Measurements from ENCODE around the gene SLC27A3. TPM values are rescaled to one million over a fixed set of nuclear protein-coding genes. Genes with fewer than 3 reads are reported as not detected.

SLC27A3 gene
- total and polyA plus RNA-seq, 7 donors, result 3.5 to 15.6 (median 5.2) TPM

DNA sequence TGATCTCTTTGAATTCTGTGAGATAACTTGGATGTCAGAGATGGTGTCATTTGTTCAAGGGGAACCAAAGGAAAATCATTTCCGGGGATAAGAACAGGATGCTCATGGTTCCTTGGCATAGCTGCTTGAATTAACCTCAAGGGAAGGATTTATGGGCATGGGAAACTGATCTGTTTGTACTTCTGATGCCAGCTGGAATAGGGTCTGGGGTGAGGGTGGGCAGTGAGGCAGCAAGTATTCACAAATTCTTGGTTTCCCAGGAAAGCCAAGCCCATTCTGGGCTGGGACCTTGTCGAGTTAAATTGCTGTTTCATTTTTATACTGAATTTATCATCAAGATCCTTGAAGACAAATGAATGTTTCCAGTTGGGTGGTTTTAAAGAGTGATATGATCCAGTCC is 33.2 kb upstream of the SLC27A3 start:
- 41 to 53% (median 45%) methylated on average over 2 of the region's 2 CpGs for WGBS, 3 donors
- no peak for DNase-seq
- intact Hi-C loops (cut with DNase I), result loop anchor here in 1 of 2 donors (10.0 kb wide), 2 partner anchors 167 to 227 kb away; no protein-coding TSS in a partner anchor
- TF ChIP-seq, protein P1, sequence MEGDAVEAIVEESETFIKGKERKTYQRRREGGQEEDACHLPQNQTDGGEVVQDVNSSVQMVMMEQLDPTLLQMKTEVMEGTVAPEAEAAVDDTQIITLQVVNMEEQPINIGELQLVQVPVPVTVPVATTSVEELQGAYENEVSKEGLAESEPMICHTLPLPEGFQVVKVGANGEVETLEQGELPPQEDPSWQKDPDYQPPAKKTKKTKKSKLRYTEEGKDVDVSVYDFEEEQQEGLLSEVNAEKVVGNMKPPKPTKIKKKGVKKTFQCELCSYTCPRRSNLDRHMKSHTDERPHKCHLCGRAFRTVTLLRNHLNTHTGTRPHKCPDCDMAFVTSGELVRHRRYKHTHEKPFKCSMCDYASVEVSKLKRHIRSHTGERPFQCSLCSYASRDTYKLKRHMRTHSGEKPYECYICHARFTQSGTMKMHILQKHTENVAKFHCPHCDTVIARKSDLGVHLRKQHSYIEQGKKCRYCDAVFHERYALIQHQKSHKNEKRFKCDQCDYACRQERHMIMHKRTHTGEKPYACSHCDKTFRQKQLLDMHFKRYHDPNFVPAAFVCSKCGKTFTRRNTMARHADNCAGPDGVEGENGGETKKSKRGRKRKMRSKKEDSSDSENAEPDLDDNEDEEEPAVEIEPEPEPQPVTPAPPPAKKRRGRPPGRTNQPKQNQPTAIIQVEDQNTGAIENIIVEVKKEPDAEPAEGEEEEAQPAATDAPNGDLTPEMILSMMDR (IDR thresholded peaks at IDR 0.05), result no peak
- Histone ChIP-seq H3K4me3 (no peak overlapping the region), H3K36me3 (ENCODE audit: insufficient read depth in 1 of 2, low read depth in 1 of 2) (peaks cover 24 to 81% of the 10 kb centered on the region in 2 donors), H3K27ac (no peak overlapping the region), H3K9me3 (no peaks in the 10 kb centered on the region), H3K4me1 (no peaks in the 10 kb centered on the region), H3K27me3 (ENCODE audit: insufficient read depth in 3 of 3, low read length in 2 of 3) (no peaks in the 10 kb centered on the region)
- ATAC-seq, result no peak

DNA sequence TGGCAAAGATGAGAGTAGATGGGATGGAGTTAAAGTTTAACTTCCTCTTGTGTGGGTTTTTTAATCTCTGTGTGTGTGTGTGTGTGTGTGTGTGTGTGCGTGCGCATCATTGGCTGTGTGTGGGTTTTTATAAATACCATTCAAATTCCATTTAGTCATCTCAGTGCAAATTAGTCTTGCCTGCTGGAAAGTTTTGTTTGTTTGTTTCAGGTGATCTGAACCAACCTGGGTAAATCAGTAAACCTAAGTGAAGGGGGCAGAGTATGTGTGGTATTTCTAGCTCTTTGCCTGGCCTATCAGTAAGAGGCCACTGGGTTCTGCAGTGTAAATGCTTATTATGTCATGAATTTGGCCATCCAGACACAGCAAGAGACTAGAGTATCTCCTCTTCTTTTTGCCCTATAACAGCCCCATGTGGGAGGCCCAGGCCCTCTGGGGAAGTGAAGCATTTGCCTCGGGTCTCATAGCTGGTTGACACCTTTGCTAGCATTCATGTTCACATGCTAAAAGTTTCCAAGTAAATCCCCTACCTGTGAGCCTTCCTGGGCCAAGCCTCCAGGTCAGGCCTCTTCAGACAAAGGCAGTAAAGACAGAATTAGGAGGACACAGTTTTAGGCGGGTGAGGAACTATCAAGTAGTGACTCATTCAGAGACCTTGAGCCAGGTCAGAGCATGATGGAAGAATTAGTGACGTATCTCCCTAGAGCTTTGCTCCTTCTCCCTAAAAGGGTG is 32.6 kb upstream of the SLC27A3 start:
- intact Hi-C loops (cut with DNase I), result loop anchor here in 1 of 2 donors (10.0 kb wide), 2 partner anchors 168 to 228 kb away; no protein-coding TSS in a partner anchor
- WGBS, 3 donors, result 71 to 77% (median 75%) methylated on average over 5 of the region's 5 CpGs
- no peak overlapping the region for H3K27ac ChIP-seq
- no peak overlapping the region for H3K4me3 ChIP-seq
- peaks cover 30 to 87% of the 10 kb centered on the region in 2 donors for H3K36me3 ChIP-seq (ENCODE audit: insufficient read depth in 1 of 2, low read depth in 1 of 2)
- TF ChIP-seq, protein P1 (IDR thresholded peaks at IDR 0.05), result no peak
- no peak for ATAC-seq
- H3K9me3 ChIP-seq, result no peaks in the 10 kb centered on the region
- H3K4me1 ChIP-seq, result peaks cover 1% of the 10 kb centered on the region
- DNase-seq, result no peak
- no peaks in the 10 kb centered on the region for H3K27me3 ChIP-seq (ENCODE audit: insufficient read depth in 3 of 3, low read length in 2 of 3)

DNA sequence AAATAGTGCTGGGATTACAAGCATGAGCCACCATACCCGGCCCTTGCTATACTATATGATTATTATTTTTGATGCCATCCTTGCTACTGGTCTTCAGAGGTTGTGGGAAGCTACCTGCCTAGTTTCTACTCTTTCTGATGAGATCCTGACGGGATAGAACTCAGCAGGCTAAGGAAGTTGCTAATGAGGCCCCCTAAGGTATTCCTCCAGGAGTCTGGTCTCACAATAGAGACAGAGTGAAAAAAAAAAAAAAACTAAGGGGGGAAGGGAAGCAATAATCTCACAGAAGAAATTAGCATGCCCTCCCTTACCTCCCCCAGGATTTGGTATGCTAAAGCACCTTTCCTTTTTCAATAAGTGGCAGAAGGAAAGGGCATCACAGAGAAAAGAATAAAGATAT is 29.8 kb upstream of the SLC27A3 start:
- intact Hi-C loops (cut with DNase I), result loop anchor here (5.0 to 10.0 kb wide), 4 partner anchors 171 to 238 kb away; no protein-coding TSS in a partner anchor
- Histone ChIP-seq H3K36me3 (ENCODE audit: insufficient read depth in 1 of 2, low read depth in 1 of 2) (peaks cover 35 to 90% of the 10 kb centered on the region in 2 donors), H3K9me3 (no peaks in the 10 kb centered on the region), H3K4me1 (peaks cover 30% of the 10 kb centered on the region), H3K4me3 (no peak overlapping the region), H3K27ac (no peak overlapping the region), H3K27me3 (ENCODE audit: insufficient read depth in 3 of 3, low read length in 2 of 3) (no peaks in the 10 kb centered on the region)
- ATAC-seq (no peak), DNase-seq (no peak)
- TF ChIP-seq, protein P1 (IDR thresholded peaks at IDR 0.05), result no peak
- WGBS, 3 donors, result 91 to 96% (median 93%) methylated on average over 2 of the region's 2 CpGs

DNA sequence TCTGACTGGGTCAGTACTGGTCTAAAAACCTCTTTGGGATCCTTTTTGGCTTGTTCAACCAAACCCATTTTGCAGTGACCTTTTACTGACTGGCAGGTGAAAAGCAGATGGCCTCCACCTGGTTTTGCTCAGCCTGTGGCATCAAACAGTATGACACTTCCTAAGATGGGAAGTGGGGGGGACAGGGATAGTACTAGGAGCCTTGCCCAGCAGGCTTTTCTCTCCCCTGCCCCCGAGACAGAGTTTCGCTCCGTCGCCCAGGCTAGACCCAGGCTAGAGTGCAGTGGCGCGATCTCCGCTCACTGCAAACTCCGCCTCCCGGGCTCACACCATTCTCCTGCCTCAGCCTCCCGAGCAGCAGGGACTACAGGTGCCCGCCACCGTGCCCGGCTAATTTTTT is 29.0 kb upstream of the SLC27A3 start:
- Histone ChIP-seq H3K36me3 (ENCODE audit: insufficient read depth in 1 of 2, low read depth in 1 of 2) (peaks cover 28 to 90% of the 10 kb centered on the region in 2 donors), H3K27ac (no peak overlapping the region), H3K4me3 (no peak overlapping the region), H3K27me3 (ENCODE audit: insufficient read depth in 3 of 3, low read length in 2 of 3) (no peaks in the 10 kb centered on the region), H3K9me3 (no peaks in the 10 kb centered on the region), H3K4me1 (peaks cover 33% of the 10 kb centered on the region)
- WGBS, 3 donors, result 89 to 92% (median 91%) methylated on average over 13 of the region's 13 CpGs
- ATAC-seq (no peak), DNase-seq (no peak)
- intact Hi-C loops (cut with DNase I), result loop anchor here (5.0 to 10.0 kb wide), 4 partner anchors 171 to 239 kb away; no protein-coding TSS in a partner anchor
- TF ChIP-seq, protein P1 (IDR thresholded peaks at IDR 0.05), result no peak

All from psoas muscle (tissue), 8 donors.